CD4-positive, alpha-beta T cell treated with Interleukin-4 for 1 hour (primary cell): ENCODE data around the gene RDH13.
"Not testable (repeated sequence)": the region's sequence is repeated elsewhere in the genome, so short reads cannot be mapped to it uniquely, and the experiment has no call there.

Experiments
- DNase-seq, 2 donors: peaks; one replicate each; pipeline ENCODE4 v3.0.0-alpha.2; 2020 to 2022

The RDH13 gene

GRCh38 chr19:55042688-55043087, 20.3 kb downstream of the RDH13 start:
- DNase-seq: no peak

DNA sequence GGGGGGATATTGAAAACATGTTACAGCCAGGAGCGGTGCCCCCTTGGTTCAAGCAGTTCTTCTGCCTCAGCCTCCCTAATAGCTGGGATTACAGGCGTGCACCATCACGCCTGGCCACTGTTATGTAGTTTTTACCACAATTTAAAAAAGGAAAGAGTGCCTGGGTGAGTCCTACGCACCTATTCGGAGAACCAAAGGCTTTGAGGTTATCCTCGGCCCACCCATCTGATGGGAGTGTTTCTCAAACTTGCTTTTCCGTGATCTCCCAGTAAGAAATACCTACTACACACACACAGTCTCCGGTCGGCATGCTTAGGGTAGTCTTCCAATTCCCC, 20.6 kb downstream of the RDH13 start:
- no peak for DNase-seq

DNA sequence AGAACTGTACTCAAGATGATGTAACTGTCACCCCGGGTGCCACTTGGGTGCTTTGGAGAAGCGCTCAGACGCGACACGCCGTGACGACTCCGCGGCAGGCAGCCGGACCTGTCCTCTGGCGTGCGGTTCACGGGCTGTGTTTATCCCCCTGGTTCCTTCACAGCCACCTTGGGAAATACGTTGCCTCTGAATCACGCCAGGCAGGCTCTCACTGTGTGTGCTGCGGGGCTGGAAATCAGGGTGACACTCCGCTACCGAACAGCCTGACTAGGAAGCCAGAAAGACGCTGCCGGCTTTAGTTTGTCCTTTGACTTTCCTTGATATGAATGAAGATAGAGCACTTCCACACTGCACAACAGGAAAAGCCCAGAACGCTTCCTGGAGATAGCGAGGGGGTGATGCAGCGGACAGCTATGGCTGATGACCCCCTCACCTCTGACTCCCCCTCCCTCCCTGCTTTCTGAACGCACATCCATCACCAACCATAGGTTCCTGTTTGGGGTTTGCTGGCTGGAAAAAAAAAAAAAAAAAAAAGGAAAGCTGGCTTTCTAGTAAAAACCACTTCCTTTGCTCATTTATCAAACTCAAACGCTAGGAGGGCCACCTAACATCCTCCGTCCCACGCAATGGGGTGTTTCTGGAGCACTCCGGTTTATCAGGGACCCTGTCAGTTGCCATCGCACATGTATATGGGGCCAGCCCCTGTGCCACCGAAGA, 21.2 kb downstream of the RDH13 start:
- peak in 1 of 2 donors; percentile 19 for DNase-seq

GRCh38 chr19:55041244-55041626, 21.7 kb downstream of the RDH13 start:
- DNase-seq: no peak

GRCh38 chr19:55040654-55041053, 22.3 kb downstream of the RDH13 start:
- DNase-seq: not testable (repeated sequence)

DNA sequence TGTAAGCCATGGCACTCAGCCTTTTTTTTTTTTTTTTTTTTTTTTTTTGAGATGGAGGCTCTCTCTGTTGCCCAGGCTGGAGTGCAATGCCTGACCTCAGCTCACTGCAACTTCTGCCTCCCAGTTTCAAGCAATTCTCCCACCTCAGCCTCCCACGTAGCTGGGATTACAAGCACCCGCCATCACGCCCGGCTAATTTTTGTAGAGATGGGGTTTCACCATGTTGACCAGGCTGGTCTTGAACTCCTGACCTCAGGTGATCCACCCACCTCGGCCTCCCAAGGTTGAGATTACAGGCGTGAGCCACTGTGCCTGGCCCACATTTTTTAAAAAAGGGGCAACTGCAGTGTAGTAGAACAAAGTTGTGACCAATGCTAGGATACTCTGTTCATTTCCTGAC, 25.3 kb downstream of the RDH13 start:
- not testable (repeated sequence) for DNase-seq

DNA sequence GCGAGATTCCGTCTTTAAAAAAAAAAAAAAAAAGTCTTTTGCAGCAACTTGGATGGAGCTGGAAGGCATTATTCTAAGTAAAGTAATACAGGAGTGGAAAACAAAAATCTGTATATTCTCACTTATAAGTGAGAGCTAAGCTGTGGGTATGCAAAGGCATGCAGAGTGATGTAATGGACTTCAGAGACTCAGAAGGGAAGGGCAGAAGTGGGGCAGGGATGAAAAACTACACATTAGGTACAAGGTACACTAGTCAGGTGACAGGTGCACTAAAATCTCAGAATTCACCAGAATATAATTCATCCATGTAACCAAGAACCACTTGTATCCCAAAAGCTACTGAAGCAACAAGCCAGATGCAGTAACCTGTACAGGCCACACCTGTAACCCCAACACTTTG, 26.9 kb downstream of the RDH13 start:
- no peak for DNase-seq

DNA sequence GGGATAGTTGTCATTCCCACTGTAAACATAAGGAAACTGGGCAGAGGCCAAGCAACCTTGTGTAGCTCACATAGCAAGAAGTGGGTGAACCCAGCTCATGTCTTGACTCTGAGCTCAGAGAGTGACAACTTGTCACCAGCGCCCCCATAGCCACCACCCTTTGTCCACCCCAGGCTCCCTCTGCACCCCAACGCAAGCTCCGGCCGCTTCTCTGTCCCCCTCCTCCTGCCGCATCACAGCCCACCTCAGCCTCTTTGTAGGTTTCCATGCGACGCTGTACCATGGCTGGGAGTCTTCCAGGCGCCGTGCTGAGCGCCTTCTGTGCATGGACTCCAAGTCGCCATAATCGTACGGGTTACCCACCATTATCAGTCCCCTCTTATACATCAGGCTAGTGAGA, 28.2 kb downstream of the RDH13 start:
- no peak for DNase-seq

GRCh38 chr19:55032976-55033643, 29.8 kb downstream of the RDH13 start:
- DNase-seq: not testable (repeated sequence)

DNA sequence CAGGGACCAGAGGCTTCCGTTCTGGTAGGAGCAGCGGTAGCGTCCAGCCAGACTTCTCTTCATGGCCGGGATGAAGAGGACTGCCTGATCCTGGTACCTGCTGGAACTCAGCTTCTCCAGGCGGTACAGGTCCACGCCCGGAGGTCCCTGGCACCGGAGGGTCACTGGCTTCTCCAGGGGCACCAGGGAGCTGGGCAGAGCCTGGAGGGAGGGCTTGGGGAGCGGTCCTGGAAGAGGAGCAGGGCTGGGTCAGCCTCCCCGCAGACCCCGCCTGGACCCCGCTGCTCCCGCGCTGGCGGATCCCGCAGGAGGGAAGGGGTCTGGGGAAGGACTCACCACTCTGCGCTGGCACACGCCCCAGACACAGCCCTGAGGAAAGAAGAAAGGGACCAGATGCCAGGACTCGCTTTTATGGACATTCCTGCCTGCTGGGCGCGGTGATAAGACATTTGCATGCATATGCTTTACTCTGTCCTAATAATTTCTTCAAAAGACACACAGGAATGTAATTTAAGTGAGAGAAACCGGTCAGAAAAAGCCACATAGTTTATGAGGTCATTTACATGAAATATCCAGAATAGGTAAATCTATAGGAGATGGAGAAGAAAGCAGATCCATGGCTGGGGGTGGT, 30.7 kb downstream of the RDH13 start:
- no peak for DNase-seq

DNA sequence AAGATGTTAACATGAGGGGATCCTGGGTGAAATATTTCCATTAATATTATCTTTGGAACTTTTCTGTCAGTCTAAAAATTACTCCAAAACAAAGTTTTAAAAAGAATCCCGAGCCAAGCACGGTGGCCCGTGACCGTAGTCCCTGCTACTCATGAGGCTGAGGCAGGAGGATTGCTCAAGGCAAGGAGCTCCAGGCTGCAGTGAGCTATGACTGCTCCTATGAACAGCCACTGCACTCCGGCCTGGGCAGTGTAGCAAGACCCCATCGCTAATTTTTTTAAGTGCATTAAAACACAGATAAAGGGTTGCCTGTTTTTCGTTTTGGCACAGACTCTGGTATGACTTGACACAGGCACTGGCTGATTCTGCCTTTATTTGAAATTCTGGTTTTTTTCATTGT, 31.8 kb downstream of the RDH13 start:
- no peak for DNase-seq

DNA sequence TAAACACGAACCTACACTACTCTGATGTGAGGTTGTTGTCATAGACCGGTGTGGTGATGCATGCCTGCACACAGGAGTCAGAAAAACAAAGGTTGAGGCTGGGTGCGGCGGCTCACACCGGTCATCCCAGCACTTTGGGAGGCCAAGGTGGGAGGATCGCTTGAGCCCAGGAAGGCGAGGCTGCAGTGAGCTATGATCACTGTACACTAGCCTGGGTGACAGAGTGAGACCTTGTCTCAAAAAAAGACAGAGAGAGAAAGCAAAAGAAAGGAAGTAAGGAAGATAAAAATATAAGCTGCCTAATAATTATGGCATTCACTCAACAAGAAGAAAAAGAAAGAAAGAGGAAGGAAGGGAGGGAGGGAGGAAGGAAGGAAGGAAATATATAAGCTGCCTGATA, 34.2 kb downstream of the RDH13 start:
- no peak for DNase-seq

DNA sequence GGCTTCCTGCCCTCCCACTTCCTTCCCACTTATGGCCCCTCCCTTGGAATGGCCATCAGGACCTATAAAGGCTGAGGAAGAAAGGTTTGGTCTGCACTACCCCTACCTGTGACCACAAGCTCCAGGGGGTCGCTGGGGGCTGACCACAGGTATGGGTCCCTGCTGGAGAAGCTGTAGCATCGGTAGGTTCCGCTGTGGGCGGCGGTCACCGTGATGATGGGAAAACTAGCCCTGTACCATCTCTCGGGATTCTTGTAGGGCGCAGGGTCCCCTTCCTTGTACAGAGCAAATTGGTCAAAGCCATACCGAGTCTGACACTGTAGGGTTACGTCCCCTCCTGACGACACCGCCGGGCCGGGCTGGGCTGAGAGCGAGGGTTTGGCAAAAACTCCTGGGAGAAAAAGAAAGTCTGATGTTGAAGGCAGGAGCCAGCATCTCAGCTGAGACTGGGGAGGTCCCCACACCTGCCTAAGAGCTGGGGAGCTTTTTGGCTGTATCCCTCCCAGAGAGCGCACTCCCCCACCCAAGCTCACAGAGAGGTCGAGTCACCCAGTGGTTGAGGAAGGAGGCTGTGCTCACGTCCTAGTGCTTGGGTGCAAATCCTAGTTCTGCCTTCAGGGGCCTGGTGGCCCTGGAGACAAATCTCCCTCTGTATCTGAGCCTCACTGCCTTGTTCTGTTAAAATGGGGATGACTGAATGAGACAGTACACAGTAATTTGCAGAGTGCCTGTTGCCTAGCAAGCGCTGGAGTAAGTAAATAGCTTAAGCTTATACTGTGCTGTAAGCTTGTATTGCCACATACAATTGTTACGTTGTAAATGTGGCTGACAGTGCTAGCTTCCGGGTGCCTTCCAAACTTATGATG, 35.2 kb downstream of the RDH13 start:
- no peak for DNase-seq

DNA sequence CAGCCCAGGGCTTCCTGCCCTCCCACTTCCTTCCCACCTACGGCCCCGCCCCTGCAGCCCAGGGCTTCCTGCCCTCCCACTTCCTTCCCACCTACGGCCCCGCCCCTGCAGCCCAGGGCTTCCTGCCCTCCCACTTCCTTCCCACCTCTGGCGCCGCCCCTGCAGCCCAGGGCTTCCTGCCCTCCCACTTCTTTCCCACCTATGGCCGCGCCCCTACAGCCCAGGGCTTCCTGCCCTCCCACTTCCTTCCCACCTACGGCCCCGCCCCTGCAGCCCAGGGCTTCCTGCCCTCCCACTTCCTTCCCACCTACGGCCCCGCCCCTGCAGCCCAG, 35.8 kb downstream of the RDH13 start:
- DNase-seq: not testable (repeated sequence)

GRCh38 chr19:55024111-55024510, 38.8 kb downstream of the RDH13 start:
- DNase-seq: no peak

GRCh38 chr19:55020351-55020750, 42.6 kb downstream of the RDH13 start:
- DNase-seq: not testable (repeated sequence)

DNA sequence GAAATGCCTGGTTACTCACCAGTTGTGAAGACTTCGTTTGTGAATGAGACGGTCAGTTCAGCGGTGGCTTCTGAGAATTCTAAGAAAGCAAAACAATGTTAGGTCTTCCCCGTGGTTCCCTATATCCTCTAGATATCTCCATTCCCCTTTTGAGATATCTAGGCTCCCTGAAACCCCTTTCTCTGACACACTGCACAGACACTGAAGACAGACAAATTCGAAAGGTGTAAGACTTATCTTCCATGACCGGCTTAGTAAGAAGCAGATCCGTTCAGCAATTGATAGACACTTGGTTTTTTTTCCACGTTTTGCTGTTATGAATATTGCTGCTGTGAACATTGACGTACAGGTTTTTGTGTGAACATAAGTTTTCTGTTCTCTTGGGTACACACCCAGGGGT, 44.3 kb downstream of the RDH13 start:
- DNase-seq: no peak

DNA sequence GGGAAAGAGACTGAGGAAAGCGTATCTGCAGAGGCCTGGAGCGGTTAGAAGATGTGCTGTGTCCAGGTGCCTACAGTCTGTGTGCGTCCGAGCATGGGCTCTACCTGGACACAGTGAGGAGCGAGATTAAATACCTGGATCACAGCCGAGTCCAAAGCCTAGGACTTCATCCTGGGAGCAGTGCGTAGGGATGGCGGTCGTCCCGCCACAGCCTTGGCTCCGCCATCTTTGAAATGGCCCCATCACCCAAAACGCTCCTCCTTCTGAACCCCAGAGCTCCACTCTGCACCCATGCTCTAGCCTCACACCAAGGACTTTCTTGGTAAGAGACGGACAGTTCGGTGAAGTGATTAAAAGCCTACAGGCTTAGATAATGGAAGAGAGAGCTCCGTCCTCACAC, 44.7 kb downstream of the RDH13 start:
- DNase-seq: no peak

GRCh38 chr19:55016017-55016416, 46.9 kb downstream of the RDH13 start:
- no peak for DNase-seq

GRCh38 chr19:55015126-55015525, 47.8 kb downstream of the RDH13 start:
- DNase-seq: no peak

- DNase-seq: peak in 1 of 2 donors; percentile 16
Measured at GRCh38 chr19:55014714-55015113, 48.2 kb downstream of the RDH13 start.

DNA sequence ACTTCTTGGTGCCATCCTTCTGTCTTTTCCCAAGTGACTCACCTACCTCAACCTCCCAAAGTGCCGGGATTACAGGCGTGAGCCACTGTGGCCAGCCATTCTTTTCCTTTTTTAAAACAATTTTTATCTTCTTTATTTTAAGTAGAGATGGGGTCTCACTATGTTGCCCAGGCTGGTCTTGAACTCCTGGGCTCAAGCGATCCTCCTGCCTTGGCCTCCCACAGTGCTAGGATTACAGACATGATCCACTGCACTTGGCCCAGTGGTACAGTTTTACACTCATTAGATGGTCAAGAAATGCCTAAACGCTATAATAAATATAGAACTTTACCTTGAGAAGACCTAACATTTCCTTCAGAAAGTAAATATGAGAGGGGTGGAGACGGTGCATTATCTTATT, 49.4 kb downstream of the RDH13 start:
- DNase-seq: no peak

DNA sequence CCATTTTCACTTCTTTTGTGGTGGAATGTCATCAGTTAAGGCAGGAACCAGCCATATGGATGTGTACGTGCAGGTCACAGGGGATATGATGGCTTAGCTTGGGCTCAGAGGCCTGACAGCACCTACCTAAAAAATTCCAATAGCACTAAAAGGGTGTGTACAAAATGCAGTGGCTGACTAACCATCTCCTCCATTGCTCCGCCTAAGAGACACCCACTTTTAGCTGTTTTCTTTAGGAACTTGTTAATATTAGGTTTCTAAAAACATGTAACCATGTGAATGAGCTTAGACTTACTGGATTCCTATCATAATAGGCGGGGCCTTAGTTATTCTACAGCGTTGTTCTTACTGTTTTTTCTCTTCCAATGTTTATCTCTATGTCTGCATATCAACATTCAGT, 50.6 kb downstream of the RDH13 start:
- DNase-seq: no peak

GRCh38 chr19:55010561-55010960, 52.4 kb downstream of the RDH13 start:
- DNase-seq: not testable (repeated sequence)
